GM18498 (cell line): ENCODE results near the gene ZNF182.
"Not testable (repeated sequence)": the region's sequence is repeated elsewhere in the genome, so short reads cannot be mapped to it uniquely, and the experiment has no call there.

ENCODE experiments used
- ATAC-seq: cut with Tn5 transposase; IDR thresholded peaks from one replicate; pipeline ENCODE4 v1.9.1; 2021; ENCODE audit warnings: mild to moderate bottlenecking, moderate library complexity; ENCODE audit not compliant: unreplicated experiment

ZNF182 gene

GRCh38 chrX:48003758-48004457, at the start of gene ZNF182:
Gene ZNF182, minus strand, starts transcription at chrX:48003989. Its CDS starts 1,380 bp downstream, at chrX:48002609.
- ATAC-seq, result peak; percentile 97

- ATAC-seq, result no peak
These were observed 43.1 kb upstream of the ZNF182 start for GRCh38 chrX:48046846-48047245.

GRCh38 chrX:48045410-48046311, 41.9 kb upstream of the ZNF182 start:
- ATAC-seq, result no peak

GRCh38 chrX:48043056-48043455, 39.3 kb upstream of the ZNF182 start:
- ATAC-seq, result no peak

GRCh38 chrX:48035891-48036290, 32.1 kb upstream of the ZNF182 start:
- no peak for ATAC-seq

GRCh38 chrX:48030641-48031173, 26.9 kb upstream of the ZNF182 start:
- ATAC-seq, result not testable (repeated sequence)

GRCh38 chrX:48030237-48030636, 26.4 kb upstream of the ZNF182 start:
- ATAC-seq, result no peak

GRCh38 chrX:48028091-48028490, 24.3 kb upstream of the ZNF182 start:
- no peak for ATAC-seq

GRCh38 chrX:48027545-48027944, 23.8 kb upstream of the ZNF182 start:
- not testable (repeated sequence) for ATAC-seq

GRCh38 chrX:48025561-48025960, 21.8 kb upstream of the ZNF182 start:
- no peak for ATAC-seq

GRCh38 chrX:48022738-48023137, 18.9 kb upstream of the ZNF182 start:
- no peak for ATAC-seq

GRCh38 chrX:48022100-48022499, 18.3 kb upstream of the ZNF182 start:
- no peak for ATAC-seq

- ATAC-seq, result peak; percentile 72
These were observed 17.5 kb upstream of the ZNF182 start for GRCh38 chrX:48021026-48021900.

GRCh38 chrX:48020472-48020871, 16.7 kb upstream of the ZNF182 start:
- ATAC-seq, result not testable (repeated sequence)

- ATAC-seq, result not testable (repeated sequence)
These were observed 16.1 kb upstream of the ZNF182 start for GRCh38 chrX:48019892-48020291.

- not testable (repeated sequence) for ATAC-seq
These were observed 13.0 kb upstream of the ZNF182 start for GRCh38 chrX:48016583-48017310.

- not testable (repeated sequence) for ATAC-seq
These were observed 5.7 kb upstream of the ZNF182 start for GRCh38 chrX:48009445-48009960.

- ATAC-seq, result not testable (repeated sequence)
These were observed 2.9 kb upstream of the ZNF182 start, which contains the start of gene SPACA5 for GRCh38 chrX:48006688-48007087. Gene SPACA5, plus strand, starts transcription at chrX:48006988. Its CDS starts 815 bp downstream, at chrX:48007803.

GRCh38 chrX:48003367-48003757, 427 bp downstream of the ZNF182 start:
- ATAC-seq, result peak; percentile 36

GRCh38 chrX:48002929-48003328, 860 bp downstream of the ZNF182 start:
- no peak for ATAC-seq
